T-helper 1 cell treated with Interleukin-12 subunit alpha and Interleukin-12 subunit beta and Interleukin-4 antibody, amounts not matched to agents 30 ng/mL and 1 ng/mL, for 36 hours (primary cell): ENCODE data around the gene SEC16A. TPM values are rescaled to one million over a fixed set of nuclear protein-coding genes. Genes with fewer than 3 reads are reported as not detected.
"Not testable (repeated sequence)": the region's sequence is repeated elsewhere in the genome, so short reads cannot be mapped to it uniquely, and the experiment has no call there.

Source experiments
- intact Hi-C: fragments of 100-400 bp; cut with micrococcal nuclease; formaldehyde crosslinking; loops from one replicate; pipeline ENCODE4 v1.15.1; 2024
- total RNA-seq: library from RNA; stranded (reverse); gene quantifications from 2 replicates; pipeline ENCODE4 v1.2.3, GENCODE V29; 2022

Gene SEC16A
- total RNA-seq, 1 donor from 2014 or later, result 92.9 TPM

DNA sequence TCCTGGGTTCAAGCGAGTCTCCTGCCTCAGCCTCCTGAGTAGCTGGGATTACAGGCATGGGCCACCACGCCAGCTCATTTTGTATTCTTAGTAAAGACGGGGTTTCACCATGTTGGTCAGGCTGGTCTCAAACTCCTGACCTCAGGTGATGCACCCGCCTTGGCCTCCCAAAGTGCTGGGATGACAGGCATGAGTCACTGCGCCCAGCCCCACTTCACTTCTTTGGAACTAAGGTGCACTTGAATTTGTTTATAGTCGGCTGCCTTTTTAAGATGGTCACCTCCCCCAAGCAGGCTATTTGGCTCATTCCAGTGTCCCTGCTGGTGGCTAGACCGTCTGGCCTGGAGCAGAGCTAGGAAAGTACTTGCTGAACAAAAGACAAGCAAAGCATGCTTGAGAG is 57.5 kb downstream of the SEC16A start:
- intact Hi-C loops, result not testable (repeated sequence)

DNA sequence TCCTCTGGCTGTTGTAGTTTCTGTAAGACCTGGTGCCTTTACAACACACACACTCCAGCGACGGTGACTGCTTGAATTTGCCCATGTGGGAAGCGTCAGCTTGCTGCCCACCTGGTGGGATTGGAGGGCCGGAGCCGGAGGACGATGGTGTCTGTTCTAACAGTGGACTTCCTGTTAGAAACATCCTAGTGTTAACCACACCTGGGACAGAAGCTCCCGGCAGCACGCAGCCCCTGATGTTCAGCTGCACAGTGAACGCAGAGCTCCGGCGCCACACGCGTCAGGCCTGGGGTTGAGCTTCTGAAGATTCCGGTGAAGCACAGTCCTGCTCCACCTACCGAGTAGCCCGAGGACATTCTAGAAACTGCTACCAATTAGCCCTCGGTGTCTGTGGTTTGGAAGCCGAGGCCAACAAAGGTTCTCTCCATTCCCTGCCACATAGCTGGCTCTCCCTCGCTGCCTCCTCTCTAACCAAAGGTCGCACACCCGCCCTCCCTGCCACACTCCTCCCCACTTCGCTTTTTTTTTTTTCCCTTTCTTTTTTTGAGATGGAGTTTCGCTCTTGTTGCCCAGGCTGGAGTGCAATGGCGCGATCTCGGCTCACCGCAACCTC is 58.0 kb downstream of the SEC16A start:
- intact Hi-C loops, result no loop called here

DNA sequence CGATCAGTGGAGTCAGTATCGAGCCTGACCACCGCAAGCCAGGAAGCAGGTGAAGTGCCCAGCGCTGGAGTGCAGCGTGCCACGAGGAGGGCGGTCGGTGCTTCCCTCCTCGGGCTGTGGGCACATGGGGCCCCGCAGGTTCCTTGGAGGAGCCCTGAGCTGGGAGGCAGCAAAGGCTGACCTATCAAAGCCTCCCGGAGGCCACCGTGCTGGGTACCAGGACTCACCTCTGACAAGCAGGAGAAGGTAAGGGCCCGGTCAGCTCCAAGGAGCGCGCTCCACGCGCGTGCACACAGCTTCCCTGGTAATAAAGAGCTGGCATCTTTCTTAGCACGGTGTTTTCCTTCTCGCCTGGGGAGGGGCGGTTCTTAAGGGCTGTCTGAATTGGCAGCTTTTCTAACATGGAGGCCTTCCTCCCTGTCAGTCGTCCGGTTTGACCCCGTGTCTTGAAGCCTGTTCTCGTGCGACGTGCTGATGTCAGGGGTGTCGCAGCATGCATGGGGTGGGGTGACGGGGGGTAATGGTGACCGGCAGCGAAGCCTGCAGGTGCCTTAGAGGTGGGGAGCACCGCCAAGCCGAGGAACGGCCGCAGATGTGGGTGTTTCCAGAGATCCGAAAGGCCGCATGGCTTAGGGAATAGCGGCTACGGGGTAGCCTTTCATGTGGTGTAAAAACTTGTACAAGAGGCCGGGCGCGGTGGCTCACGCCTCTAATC is 59.3 kb downstream of the SEC16A start:
- intact Hi-C loops, result no loop called here

GRCh38 chr9:136422876-136423275 is 60.0 kb downstream of the SEC16A start:
- intact Hi-C loops, result no loop called here

DNA sequence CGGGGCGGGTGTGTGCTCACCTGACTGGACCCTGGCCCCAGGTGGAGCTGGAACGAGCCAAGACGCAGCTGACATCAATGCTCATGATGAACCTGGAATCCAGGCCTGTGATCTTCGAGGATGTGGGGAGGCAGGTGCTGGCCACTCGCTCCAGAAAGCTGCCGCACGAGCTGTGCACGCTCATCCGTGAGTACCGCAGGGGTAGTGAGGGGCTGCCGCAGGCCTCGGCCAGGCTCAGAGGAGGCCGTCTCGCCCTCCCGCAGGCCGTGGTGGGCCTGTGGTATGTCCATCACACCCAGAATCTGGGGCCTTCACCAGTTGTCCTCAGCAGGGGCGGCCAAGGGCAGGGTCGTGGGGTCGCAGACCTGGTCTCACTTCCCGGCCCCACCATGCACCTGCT is 61.0 kb downstream of the SEC16A start:
- intact Hi-C loops, result no loop called here

DNA sequence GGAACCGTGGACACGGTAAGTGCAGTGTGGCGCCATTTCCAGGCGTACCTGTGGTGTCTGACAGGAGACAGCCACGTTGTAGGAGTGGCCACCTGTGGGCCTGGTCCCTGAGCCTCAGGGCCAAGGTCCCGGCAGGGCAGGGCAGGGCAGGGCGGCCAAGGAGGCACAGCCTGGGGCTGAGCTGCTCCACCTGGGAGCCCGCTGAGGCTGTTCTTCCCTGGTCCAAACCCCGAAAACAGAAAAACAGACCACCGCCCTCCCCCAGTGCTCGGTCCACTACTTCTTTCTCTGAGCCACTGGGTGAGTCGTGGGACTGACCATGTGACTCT is 63.8 kb downstream of the SEC16A start:
- intact Hi-C loops, result no loop called here

GRCh38 chr9:136418182-136419091 is 64.4 kb downstream of the SEC16A start:
- intact Hi-C loops, result no loop called here

DNA sequence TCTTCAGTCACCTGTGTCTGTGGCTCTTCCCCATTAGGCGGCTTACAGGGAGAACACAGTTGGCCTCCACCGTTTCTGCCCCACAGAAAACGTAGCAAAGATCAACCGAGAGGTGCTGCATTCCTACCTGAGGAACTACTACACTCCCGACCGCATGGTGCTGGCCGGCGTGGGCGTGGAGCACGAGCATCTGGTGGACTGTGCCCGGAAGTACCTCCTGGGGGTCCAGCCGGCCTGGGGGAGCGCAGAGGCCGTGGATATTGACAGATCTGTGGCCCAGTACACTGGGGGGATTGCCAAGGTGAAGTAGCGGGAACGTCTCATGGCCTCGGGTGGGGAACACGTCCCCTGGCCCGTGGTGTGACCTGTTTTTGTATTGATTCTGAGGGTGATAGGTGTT is 65.9 kb downstream of the SEC16A start:
- intact Hi-C loops, result no loop called here

GRCh38 chr9:136416427-136416826 is 66.4 kb downstream of the SEC16A start:
- intact Hi-C loops, result no loop called here

DNA sequence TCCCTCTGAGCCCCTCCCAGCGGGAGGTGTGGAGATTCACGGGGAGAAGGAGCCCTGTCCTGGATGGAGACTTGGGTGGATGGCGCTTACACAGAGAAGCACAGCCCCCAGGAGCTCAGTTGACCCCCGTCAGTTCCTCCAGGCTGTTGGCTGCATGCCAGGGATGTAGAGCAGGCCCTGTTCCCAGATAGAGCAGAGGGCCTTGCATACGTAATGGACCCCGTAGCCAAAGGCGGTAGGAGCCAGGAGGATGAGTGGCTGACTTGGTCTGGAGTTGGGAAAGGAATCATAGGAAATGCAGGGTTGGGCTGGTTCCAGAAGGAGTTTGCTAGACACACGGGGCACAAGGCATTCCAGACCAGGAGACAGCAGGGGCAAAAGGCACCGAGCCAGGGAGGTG is 69.9 kb downstream of the SEC16A start:
- intact Hi-C loops, result no loop called here

DNA sequence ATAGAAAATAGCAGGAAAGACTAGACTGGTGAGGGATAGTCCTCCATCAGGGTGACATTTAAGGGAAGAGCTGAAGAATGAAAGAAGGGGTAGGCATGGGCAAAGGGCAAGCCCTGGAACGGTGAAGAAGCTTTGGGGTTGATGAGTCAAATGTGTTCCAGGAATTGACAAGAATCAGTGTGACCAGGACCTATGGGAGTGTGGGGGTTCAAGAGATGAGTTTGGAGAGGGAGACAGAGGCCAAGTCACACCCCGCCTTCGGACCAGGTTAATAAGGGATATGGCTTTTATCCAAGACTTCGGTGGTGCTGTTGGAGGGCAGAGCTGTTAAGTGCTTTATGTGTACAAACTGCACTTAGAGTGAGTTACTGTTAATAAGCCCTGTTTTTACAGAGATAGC is 71.5 kb downstream of the SEC16A start:
- intact Hi-C loops, result loop anchor here (2.0 kb wide), 1 partner anchor 27 kb away; the partner anchor contains the start of gene INPP5E

DNA sequence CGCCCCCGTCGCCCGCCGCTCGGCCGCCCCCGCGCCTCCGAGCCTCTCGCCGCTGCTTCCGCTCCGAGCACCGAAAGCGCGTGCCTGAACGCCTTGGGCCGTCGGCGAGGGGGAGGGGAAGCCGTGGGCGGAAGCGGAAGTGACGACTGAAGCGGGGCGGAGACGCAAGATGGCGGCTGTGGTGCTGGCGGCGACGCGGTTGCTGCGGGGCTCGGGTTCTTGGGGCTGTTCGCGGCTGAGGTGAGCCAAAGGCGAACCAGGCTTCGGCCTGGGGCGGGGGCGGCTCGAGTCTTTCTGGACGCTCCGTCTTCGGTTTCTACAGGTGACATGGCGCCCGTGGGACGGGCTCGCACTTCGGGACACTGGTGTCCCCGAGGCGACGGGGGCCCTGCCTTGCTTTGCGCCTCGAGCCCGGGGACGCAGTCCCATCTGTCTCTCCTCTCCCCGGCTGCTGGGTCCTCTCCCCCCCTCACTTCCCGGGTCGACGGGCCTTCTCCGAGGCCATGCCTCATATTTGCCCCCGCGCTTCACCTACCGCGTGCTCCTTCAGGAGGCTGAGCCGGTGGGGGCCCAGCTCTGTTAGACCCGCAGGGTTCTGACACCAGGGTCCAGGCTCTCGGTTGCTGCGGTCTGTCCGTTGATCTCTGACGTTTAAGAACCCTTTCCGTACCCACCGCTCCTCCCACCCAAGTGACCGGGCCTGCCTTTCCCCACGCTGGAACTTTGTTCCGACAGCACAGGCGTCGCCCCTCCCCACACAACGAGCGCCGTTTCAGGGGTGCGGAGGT is 72.1 kb downstream of the SEC16A start, which contains the start of the genes ENTR1 and PMPCA:
Gene ENTR1 (minus strand): TSS at position 115 of the 788 bp plus-strand sequence. CDS start 217 bp downstream, outside the sequence.
Gene PMPCA (plus strand): TSS at position 159 of the 788 bp plus-strand sequence. CDS start 11 bp downstream, at position 170.
- intact Hi-C loops, result loop anchor here (1.0 to 2.0 kb wide), 3 partner anchors 10 to 47 kb away; partner anchors contain the start of genes DNLZ, INPP5E and SNAPC4

DNA sequence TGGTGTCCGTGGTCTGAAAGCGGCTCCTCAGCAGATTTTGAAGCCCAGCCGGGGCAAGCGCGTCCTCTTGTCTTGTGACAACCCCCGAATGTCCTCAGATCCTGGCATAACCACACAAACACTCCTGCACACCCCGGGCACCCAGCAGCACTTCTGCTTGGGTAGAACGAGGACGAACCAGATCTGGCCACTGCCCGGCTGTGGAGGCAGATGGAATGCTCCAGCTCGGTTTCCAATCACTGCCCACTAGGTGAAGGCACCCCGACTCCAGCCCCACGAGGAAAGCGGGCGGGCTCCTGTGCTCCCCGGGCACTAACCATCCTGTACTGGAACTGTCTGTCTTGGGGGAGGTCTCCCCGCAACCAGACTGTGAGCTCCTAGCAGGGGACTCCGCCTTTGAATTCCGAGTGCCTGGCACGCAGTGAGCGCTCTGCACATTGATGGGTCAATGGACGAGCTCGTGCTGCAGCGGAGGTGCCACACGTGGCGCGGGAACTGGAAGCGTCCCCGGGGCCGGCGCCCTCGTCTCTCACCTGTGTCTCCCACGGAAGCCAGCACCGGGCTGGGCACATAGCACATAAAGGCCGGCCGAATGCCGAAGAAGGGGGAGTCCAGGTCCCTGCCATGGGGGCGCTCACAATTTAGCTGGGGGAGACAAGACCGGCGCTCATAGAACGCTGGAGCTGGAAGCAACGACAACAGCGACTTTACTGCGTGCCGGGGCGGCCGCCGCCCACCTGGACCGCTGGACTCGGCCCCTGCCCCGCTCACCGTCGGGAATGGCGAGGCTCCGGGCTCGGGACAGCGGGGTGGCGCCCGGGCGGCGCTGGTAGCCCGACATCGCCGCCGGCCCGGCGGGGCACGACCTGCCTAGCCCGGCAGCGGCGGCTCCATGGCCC is 73.0 kb downstream of the SEC16A start:
- intact Hi-C loops, result loop anchor here (1.0 to 10.0 kb wide), 4 partner anchors 10 to 445 kb away; partner anchors contain the start of genes DNLZ, INPP5E, SNAPC4 and UBAC1

GRCh38 chr9:136407911-136408310 is 74.9 kb downstream of the SEC16A start:
- intact Hi-C loops, result loop anchor here (10.0 kb wide), 1 partner anchor 443 kb away; the partner anchor contains the start of gene UBAC1

GRCh38 chr9:136407061-136407460 is 75.8 kb downstream of the SEC16A start:
- intact Hi-C loops, result loop anchor here (10.0 kb wide), 1 partner anchor 442 kb away; the partner anchor contains the start of gene UBAC1

DNA sequence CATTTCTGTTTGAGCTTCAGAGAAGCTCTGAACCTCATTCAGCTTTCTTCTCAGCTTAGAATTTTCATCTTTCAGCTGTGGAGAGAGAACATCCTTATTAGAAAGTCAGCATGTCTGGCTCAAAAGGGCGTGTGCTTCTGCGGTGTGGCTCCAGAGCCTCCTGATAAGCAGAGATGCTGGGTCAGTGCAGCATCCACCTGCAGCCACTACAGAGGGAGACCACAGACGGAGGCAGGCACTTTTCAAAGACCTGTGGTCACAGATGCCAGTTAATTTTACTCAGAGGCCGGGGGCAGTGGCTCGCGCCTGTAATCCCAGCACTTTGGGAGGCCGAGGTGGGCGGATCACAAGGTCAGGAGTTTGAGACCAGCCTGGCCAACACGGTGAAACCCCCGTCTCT is 76.9 kb downstream of the SEC16A start:
- intact Hi-C loops, result loop anchor here (10.0 kb wide), 1 partner anchor 441 kb away; the partner anchor contains the start of gene UBAC1

DNA sequence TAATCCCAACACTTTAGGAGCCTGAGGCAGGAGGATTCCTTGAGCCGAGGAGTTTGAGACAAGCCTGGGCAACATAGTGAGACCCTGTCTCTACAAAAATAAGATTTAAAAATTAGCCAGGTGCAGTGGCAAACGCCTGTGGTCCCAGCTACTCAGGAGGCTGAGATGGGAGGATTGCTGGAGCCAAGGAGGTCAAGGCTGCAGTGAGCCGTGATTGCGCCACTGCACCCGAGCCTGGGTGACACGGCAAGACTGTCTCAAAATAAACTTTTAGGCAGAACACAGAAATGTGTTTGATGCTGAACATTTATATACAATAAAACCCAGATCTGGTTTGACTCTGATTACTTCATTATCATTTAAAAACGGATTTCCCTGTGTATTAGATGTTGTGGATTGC is 77.4 kb downstream of the SEC16A start:
- intact Hi-C loops, result loop anchor here (10.0 kb wide), 1 partner anchor 441 kb away; the partner anchor contains the start of gene UBAC1

- intact Hi-C loops, result loop anchor here (1.0 to 10.0 kb wide), 4 partner anchors 78 to 498 kb away; partner anchors contain the start of genes CAMSAP1 and UBAC1
Observed at GRCh38 chr9:136404801-136405136, 78.1 kb downstream of the SEC16A start.
